Loucy (cell line): ENCODE data around the gene SMURF2.

Experiments used
- CTCF ChIP-seq: fragments of 200-600 bp; sonication (generic); conservative IDR thresholded peaks from 2 replicates; pipeline ENCODE4 v1.5.1; 2014; ENCODE audit warnings: mild to moderate bottlenecking, antibody characterized with exemption, low read length
- EZH2phosphoT487 ChIP-seq: fragments of 200-600 bp; IDR thresholded peaks from 2 replicates; pipeline ENCODE4 v1.6.1; 2018; ENCODE audit warnings: antibody characterized with exemption, mild to moderate bottlenecking, moderate library complexity, borderline replicate concordance

DNA sequence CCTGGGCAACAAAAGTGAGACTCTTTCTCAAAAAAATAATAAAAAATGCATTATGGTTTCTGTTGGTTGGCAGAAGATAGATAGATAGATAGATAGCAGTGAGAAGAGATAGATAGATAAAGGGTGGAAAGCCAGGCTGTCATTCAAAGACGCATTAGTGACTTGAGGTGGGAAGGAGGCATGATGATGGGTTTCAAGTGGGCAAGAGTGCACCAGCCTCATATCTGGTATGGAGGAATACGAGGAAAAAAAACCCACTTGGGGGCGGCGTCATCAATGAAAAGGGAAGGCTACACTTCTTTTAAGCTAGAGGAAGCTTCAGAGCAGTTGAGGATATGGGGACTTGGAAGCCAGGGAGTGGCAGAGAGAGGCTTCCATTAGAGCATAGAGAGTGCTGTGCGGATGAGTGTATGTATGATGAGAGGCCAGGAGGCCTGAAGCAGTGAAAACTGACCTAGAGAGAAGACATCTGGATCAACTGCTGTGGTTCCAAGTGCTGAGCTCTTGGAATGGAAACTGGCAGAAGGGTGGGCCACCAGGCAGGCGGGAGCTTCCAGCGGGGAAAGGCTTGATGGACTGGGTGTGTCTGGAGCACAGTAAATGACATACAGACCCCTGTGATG lies 123.5 kb downstream of the SMURF2 start:
- TF ChIP-seq CTCF = no peak
- no peak for TF ChIP-seq EZH2phosphoT487
